ENCODE data around the gene PMPCB.

Gene PMPCB

GRCh38 chr7:103325744-103326143 is 28.5 kb downstream of the PMPCB start:
- DNase-seq (ENCODE audit: low read depth, low spot score) = no peak

GRCh38 chr7:103336761-103337160 is 39.5 kb downstream of the PMPCB start:
- no peak for DNase-seq (ENCODE audit: low read depth, low spot score)

- DNase-seq (ENCODE audit: low read depth, low spot score) = no peak
These were observed 41.6 kb downstream of the PMPCB start for GRCh38 chr7:103338864-103339263.

- DNase-seq (ENCODE audit: low read depth, low spot score) = no peak
These were observed 44.2 kb downstream of the PMPCB start for GRCh38 chr7:103341466-103341865.

- DNase-seq (ENCODE audit: low read depth, low spot score) = no peak
These were observed 46.1 kb downstream of the PMPCB start for GRCh38 chr7:103343332-103343731.

GRCh38 chr7:103343758-103344452 is 46.7 kb downstream of the PMPCB start:
- DNase-seq (ENCODE audit: low read depth, low spot score) = peak; percentile 52

- DNase-seq (ENCODE audit: low read depth, low spot score) = peak; percentile 94
These were observed 47.4 kb downstream of the PMPCB start, which contains the start of gene DNAJC2 for GRCh38 chr7:103344453-103345149. Gene DNAJC2 (minus strand): TSS chr7:103344767. CDS start chr7:103344622, 145 bp downstream.

- no peak for DNase-seq (ENCODE audit: low read depth, low spot score)
These were observed 49.2 kb downstream of the PMPCB start for GRCh38 chr7:103346396-103346795.

GRCh38 chr7:103347507-103348267 is 50.5 kb downstream of the PMPCB start, which contains the start of gene PSMC2:
Gene PSMC2 (plus strand): TSS chr7:103347643. CDS start chr7:103347712, 69 bp downstream.
- DNase-seq (ENCODE audit: low read depth, low spot score) = peak; percentile 95

- no peak for DNase-seq (ENCODE audit: low read depth, low spot score)
These were observed 51.2 kb downstream of the PMPCB start for GRCh38 chr7:103348452-103348851.

- no peak for DNase-seq (ENCODE audit: low read depth, low spot score)
These were observed 51.7 kb downstream of the PMPCB start for GRCh38 chr7:103348959-103349358.

- no peak for DNase-seq (ENCODE audit: low read depth, low spot score)
These were observed 52.6 kb downstream of the PMPCB start for GRCh38 chr7:103349805-103350204.

All from astrocyte of the hippocampus (primary cell).